ENCODE results near the gene CLK3.
A peak's percentile ranks its signal among the peaks of the same experiment; 100 is the strongest.

Gene CLK3

GRCh38 chr15:74615508-74616365, at the start of gene CLK3:
Gene CLK3, plus strand, starts transcription at chr15:74615836. Its CDS starts 3,361 bp downstream, at chr15:74619197.
- peak; percentile 59; the same call in 1 of the 2 replicates for TF ChIP-seq POLR2A (IDR thresholded peaks at IDR 0.05; ENCODE audit: low read depth, low read length)
- FAIRE-seq, result no peak

GRCh38 chr15:74568594-74568993, 47.0 kb upstream of the CLK3 start:
- no peak for DNase-seq (ENCODE audit: insufficient read length, low spot score)
- no peak for FAIRE-seq
- no peak for TF ChIP-seq POLR2A (IDR thresholded peaks at IDR 0.05; ENCODE audit: low read depth, low read length)

More at GRCh38 chr15:74615508-74616365, at the start of gene CLK3:
- DNase-seq (ENCODE audit: insufficient read length, low spot score), result peak; percentile 82

- TF ChIP-seq POLR2A (IDR thresholded peaks at IDR 0.05; ENCODE audit: low read depth, low read length), result no peak
- DNase-seq (ENCODE audit: insufficient read length, low spot score) (no peak), FAIRE-seq (no peak)
Observed at GRCh38 chr15:74569731-74570070, 45.9 kb upstream of the CLK3 start.

DNA sequence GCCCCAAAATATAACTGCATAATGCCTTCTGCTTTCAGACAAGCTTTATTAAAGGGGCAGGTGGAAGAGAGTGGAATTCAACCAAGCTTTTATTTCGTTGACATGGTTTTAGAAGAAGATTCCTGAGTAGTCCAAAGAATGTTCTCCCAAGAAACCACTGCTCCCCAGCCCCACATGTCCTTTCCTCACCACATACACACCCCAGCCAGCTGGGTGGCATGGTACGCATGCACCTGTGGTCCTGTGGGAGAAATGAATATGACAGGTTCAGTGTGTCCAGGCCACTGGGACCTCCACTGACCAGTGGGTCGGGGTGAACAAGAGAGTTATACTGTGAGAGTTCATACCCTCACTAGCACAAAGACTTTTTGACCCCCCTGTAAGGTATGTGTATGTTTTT, 44.4 kb upstream of the CLK3 start:
- no peak for DNase-seq (ENCODE audit: insufficient read length, low spot score)
- TF ChIP-seq POLR2A (IDR thresholded peaks at IDR 0.05; ENCODE audit: low read depth, low read length), result no peak
- FAIRE-seq, result no peak

DNA sequence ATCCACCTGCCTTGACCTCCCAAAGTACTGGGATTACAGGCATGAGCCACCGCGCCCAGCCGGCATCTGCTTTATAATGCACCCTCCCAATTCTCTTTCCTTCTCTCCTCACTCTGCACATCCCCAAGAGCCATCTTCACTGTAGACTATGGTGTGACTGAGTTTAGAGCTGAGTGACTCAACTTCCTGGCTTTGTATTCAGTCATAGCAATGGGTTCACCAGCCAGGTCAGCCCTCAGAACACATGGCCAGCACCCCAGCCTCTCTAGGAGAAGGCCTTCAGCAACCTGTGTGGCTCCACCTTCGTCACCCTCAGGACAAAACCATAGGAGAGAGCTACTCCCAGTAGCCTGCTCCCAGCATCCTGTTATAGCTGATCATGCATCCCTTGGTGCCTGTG, 41.6 kb upstream of the CLK3 start:
- TF ChIP-seq POLR2A (IDR thresholded peaks at IDR 0.05; ENCODE audit: low read depth, low read length), result no peak

DNA sequence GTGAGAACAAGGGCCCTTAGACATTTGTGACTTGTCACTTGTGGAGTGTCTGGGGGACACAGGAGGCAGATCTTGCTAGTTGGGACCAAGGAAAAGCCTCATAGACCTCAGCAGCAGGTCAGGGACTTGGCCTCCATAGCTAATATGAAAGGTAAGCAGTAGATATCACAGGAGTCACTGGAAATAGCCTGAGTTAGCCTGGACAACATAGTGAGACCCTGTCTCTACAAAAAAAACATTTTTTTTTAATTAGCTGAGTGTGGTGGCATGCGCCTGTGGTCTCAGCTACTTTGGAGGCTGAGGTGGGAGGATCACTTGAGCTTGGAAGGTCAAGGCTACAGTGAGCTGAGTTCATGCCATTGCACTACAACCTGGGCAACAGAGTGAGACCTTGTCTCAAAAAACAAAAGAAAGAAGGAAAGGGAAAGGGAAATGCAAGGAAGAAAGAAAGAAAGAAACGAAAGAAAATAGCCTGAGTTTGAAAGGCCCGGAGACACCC, 37.1 kb upstream of the CLK3 start:
- FAIRE-seq, result no peak
- no peak for DNase-seq (ENCODE audit: insufficient read length, low spot score)
- no peak for TF ChIP-seq POLR2A (IDR thresholded peaks at IDR 0.05; ENCODE audit: low read depth, low read length)

More for the DNA sequence above, 41.6 kb upstream of the CLK3 start:
- DNase-seq (ENCODE audit: insufficient read length, low spot score) (no peak), FAIRE-seq (no peak)

- TF ChIP-seq POLR2A (IDR thresholded peaks at IDR 0.05; ENCODE audit: low read depth, low read length), result no peak
- FAIRE-seq (no peak), DNase-seq (ENCODE audit: insufficient read length, low spot score) (no peak)
Observed at GRCh38 chr15:74579001-74579400, 36.6 kb upstream of the CLK3 start.

GRCh38 chr15:74580538-74581350, 34.9 kb upstream of the CLK3 start:
- FAIRE-seq, result no peak
- no peak for DNase-seq (ENCODE audit: insufficient read length, low spot score)

DNA sequence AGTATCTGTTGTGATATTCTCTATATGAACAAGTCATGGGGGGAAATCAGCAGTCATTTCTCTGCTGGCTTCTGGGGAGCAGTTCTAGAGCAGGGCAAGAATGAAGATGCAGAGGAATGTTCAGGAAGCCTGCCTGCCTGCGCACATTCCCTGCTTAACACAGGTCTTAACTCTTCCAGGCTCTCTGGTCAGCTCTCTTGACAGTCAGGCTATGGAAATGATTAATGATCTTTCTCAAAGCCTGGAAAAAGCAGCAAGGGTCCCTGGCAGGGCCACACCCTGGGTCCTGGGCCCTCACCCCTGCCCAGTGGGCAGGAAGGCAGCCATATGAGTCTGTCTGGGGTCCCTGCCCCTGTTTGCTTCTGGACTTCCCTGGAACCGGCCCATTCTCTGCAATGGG, 31.4 kb upstream of the CLK3 start:
- DNase-seq (ENCODE audit: insufficient read length, low spot score) (no peak), FAIRE-seq (no peak)
- TF ChIP-seq POLR2A (IDR thresholded peaks at IDR 0.05; ENCODE audit: low read depth, low read length), result no peak

More at GRCh38 chr15:74580538-74581350, 34.9 kb upstream of the CLK3 start:
- TF ChIP-seq POLR2A (IDR thresholded peaks at IDR 0.05; ENCODE audit: low read depth, low read length), result no peak

GRCh38 chr15:74584779-74585178, 30.9 kb upstream of the CLK3 start:
- TF ChIP-seq POLR2A (IDR thresholded peaks at IDR 0.05; ENCODE audit: low read depth, low read length), result no peak
- FAIRE-seq (no peak), DNase-seq (ENCODE audit: insufficient read length, low spot score) (no peak)

GRCh38 chr15:74585191-74585590, 30.4 kb upstream of the CLK3 start:
- TF ChIP-seq POLR2A (IDR thresholded peaks at IDR 0.05; ENCODE audit: low read depth, low read length), result no peak
- DNase-seq (ENCODE audit: insufficient read length, low spot score) (no peak), FAIRE-seq (no peak)

- DNase-seq (ENCODE audit: insufficient read length, low spot score), result no peak
- no peak for FAIRE-seq
- no peak for TF ChIP-seq POLR2A (IDR thresholded peaks at IDR 0.05; ENCODE audit: low read depth, low read length)
Observed at GRCh38 chr15:74585857-74586256, 29.8 kb upstream of the CLK3 start.

GRCh38 chr15:74589826-74590225, 25.8 kb upstream of the CLK3 start:
- DNase-seq (ENCODE audit: insufficient read length, low spot score) (no peak), FAIRE-seq (no peak)
- no peak for TF ChIP-seq POLR2A (IDR thresholded peaks at IDR 0.05; ENCODE audit: low read depth, low read length)

DNA sequence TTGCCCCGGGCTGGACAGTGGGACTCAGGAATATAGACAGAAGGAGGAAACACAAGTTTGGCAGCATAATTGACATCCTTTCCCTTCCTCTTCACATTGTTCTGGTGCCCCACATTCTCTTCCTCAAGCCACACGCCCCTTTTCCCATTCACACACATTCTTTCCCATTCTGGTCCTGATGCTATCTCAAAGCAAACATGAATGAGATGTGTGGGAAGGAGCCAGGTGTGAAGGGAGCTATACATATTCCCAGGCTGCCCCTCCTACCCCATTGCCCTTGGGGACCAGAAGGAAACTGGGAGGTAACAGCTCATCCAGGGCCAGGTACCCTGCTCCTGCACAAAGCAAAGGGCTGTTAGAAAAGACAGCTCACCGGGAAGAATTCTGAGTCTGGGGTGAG, 23.4 kb upstream of the CLK3 start:
- no peak for DNase-seq (ENCODE audit: insufficient read length, low spot score)
- TF ChIP-seq POLR2A (IDR thresholded peaks at IDR 0.05; ENCODE audit: low read depth, low read length), result no peak
- no peak for FAIRE-seq

Measured in H54 (cell line).